ENCODE results near the gene OR2V2.
"Not testable (repeated sequence)": the region's sequence is repeated elsewhere in the genome, so short reads cannot be mapped to it uniquely, and the experiment has no call there.

OR2V2 gene

DNA sequence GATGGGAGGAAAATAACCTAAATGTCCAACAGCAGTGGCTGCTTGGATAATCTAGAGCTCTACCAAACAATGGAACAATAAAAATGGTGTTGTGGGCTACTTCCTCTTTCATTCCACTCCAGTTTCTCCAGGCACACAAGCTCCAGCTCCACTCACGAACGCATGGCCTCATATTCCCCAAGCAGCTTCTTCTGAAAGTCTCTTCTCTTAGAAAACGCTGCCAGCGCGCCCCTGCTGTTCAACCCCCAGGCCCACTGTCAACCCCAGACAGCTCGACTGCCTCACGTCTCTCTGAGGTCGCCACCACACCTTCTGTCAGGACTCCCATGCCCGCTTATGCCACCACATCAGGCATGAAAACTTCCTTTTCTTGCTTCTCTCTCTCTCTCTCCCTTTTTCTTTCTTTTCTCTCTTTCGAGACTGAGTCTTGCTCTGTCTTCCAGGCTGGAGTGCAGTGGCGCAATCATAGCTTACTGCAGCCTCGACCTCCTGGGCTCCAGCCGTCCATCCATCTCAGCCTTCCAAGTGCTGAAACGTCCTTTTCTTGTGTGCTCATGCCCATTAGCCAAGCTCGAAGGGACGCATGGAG is 16.2 kb downstream of the OR2V2 start:
- no peak for DNase-seq
- intact Hi-C loops (cut with DNase I; ENCODE audit: low total_unique reads), result no loop called here
- H3K9me3 ChIP-seq, result no peaks in the 10 kb centered on the region
- no peak overlapping the region for H3K4me3 ChIP-seq
- H3K36me3 ChIP-seq, result no peaks in the 10 kb centered on the region
- no peak for TF ChIP-seq CTCF (IDR thresholded peaks at IDR 0.05)
- peaks cover 0 to 51% of the 10 kb centered on the region in 2 donors for H3K27me3 ChIP-seq
- H3K4me1 ChIP-seq, result peaks cover 0 to 8% (median 0%) of the 10 kb centered on the region in 4 donors
- H3K27ac ChIP-seq, result no peak overlapping the region

- TF ChIP-seq CTCF (IDR thresholded peaks at IDR 0.05), result no peak
- DNase-seq, result no peak
- no peaks in the 10 kb centered on the region for H3K9me3 ChIP-seq
- H3K36me3 ChIP-seq, result no peaks in the 10 kb centered on the region
- no peak overlapping the region for H3K27ac ChIP-seq
- intact Hi-C loops (cut with DNase I; ENCODE audit: low total_unique reads), result no loop called here
- peaks cover 0 to 58% of the 10 kb centered on the region in 2 donors for H3K27me3 ChIP-seq
- H3K4me3 ChIP-seq, result no peak overlapping the region
- H3K4me1 ChIP-seq, result peaks cover 0 to 8% (median 0%) of the 10 kb centered on the region in 4 donors
These were observed 16.9 kb downstream of the OR2V2 start for GRCh38 chr5:181164076-181164952.

DNA sequence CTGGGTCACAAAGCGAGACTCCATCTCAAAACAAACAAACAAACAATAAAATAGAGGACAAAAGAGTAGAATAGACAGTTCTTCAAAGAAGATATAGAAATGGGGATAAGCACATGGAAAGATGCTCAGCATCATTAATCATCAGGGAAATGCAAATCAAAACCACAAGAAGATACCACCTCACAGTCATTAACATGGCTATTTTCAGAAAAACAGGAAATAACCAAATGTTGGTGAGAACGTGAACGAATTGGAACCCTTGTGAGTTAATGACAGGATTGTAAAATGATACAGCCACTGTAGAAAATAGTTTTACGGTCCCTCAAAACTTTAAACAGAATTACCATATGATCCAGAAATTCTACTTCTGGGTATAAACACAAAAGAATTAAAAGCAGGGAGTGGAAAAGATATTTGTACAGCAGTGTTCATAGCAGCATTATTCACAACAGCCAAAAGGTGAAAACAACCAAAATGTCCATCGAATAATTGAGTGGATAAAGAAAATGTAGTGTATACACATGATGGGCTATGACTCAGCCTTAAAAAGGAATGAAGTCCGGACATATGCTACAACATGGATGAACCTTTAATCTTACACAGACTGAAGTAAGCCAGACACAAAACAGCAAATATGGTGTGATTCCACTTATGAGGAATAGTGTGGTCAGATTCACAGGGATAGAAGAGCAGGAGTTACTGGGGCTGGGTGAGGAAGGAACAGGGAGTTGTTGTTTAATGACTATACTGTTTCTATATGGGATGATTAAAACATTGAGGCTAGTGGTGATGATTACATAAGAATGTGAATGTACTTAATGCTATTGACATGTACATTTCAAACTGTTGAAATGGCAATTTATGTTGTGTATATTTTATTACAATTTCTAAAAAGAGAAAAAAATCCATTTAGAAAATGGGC is 19.7 kb downstream of the OR2V2 start:
- H3K27ac ChIP-seq, result no peak overlapping the region
- peaks cover 0 to 9% (median 3%) of the 10 kb centered on the region in 4 donors for H3K4me1 ChIP-seq
- intact Hi-C loops (cut with DNase I; ENCODE audit: low total_unique reads), result no loop called here
- DNase-seq, result no peak
- TF ChIP-seq CTCF (IDR thresholded peaks at IDR 0.05), result no peak
- peaks cover 0 to 86% of the 10 kb centered on the region in 2 donors for H3K27me3 ChIP-seq
- no peaks in the 10 kb centered on the region for H3K36me3 ChIP-seq
- H3K9me3 ChIP-seq, result no peaks in the 10 kb centered on the region
- H3K4me3 ChIP-seq, result no peak overlapping the region

- Histone ChIP-seq H3K9me3 (no peaks in the 10 kb centered on the region), H3K4me1 (peaks cover 0 to 10% (median 3%) of the 10 kb centered on the region in 4 donors), H3K27me3 (peaks cover 0 to 91% of the 10 kb centered on the region in 2 donors), H3K4me3 (no peak overlapping the region), H3K27ac (no peak overlapping the region), H3K36me3 (no peaks in the 10 kb centered on the region)
- intact Hi-C loops (cut with DNase I; ENCODE audit: low total_unique reads), result no loop called here
- no peak for TF ChIP-seq CTCF (IDR thresholded peaks at IDR 0.05)
- DNase-seq, result peak in 1 of 2 donors; percentile 20
These were observed 20.6 kb downstream of the OR2V2 start for GRCh38 chr5:181167814-181168488.

DNA sequence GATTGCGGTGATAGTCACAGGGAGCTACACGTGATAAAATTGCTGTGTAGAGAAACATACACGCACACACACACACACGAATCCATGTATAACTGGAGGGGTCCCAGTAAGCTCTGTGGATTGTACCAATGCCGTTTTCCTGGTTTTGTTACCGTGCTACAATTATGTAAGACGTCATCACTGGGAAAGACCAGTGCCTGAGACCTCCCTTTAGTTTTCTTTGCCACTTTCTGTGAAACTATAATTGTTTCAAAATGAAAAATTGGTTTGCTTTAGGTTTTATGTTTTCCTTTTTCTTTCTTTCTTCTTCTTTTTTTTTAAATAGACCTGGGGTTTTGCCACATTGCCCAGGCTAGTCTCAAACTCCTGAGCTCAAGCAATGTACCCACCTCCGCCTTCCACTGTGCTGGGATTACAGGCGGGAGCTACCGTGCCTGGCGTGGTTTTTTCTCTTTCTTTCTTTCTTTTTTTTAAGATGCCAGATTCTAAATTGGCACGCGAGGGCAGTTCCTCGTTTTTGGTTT is 21.3 kb downstream of the OR2V2 start:
- H3K4me1 ChIP-seq, result peaks cover 0 to 17% (median 3%) of the 10 kb centered on the region in 4 donors
- H3K27ac ChIP-seq, result no peak overlapping the region
- H3K27me3 ChIP-seq, result peaks cover 0 to 93% of the 10 kb centered on the region in 2 donors
- intact Hi-C loops (cut with DNase I; ENCODE audit: low total_unique reads), result no loop called here
- peak in 1 of 2 donors; percentile 1 for DNase-seq
- TF ChIP-seq CTCF (IDR thresholded peaks at IDR 0.05), result no peak
- H3K36me3 ChIP-seq, result no peaks in the 10 kb centered on the region
- H3K4me3 ChIP-seq, result no peak overlapping the region
- no peaks in the 10 kb centered on the region for H3K9me3 ChIP-seq

DNA sequence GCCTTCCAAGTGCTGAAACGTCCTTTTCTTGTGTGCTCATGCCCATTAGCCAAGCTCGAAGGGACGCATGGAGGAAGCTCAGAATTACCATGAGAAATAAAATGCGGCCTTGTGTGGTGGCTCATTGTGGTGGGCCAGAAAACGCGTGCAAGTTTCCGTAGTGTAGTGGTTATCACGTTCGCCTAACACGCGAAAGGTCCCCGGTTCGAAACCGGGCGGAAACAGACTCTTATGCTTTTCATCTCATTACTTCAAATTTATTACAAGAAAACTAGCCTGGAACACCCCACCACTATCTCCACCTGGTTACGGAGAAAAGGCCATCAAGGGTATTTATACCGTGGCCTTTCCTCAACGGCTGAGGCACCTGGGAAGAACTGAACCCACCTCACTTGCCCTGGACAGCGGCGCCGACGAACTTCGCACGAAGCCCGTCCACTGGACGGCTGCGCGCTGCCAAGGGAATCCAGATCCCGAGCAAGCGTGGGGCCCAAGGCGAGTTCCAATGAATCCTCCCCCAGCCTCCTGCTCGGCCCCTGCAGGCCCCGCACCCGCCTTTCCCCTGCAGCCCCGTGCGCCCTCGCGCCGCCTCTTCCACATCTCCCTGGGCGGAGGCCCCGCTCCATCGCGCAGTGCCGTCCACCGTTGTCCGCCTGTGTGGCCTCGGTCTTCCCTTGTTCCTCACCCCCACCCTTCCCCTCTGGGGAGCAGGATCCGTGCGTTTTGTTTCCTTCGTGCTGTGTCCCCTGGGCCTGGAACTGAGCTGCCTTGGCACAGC is 22.3 kb downstream of the OR2V2 start:
- peak in 1 of 2 donors; percentile 60 for DNase-seq
- H3K36me3 ChIP-seq; H3K4me3 ChIP-seq; intact Hi-C loops (cut with DNase I; ENCODE audit: low total_unique reads); H3K27ac ChIP-seq; H3K9me3 ChIP-seq: not testable (repeated sequence)
- peaks cover 0 to 20% (median 3%) of the 10 kb centered on the region in 4 donors for H3K4me1 ChIP-seq
- peaks cover 7 to 96% of the 10 kb centered on the region in 2 donors for H3K27me3 ChIP-seq
